Hippocampal formation (tissue), 2 donors: Measurements from ENCODE around the gene TIGD3.

Experiments
- DNase-seq, 2 donors: peaks; one replicate each; lab custom pipeline; 2025; lab: John Stamatoyannopoulos, UW

The TIGD3 gene

GRCh38 chr11:65404638-65405339 is 50.2 kb downstream of the TIGD3 start:
- no peak for DNase-seq
